ENCODE measurements around the gene PDF.

Gene PDF

DNA sequence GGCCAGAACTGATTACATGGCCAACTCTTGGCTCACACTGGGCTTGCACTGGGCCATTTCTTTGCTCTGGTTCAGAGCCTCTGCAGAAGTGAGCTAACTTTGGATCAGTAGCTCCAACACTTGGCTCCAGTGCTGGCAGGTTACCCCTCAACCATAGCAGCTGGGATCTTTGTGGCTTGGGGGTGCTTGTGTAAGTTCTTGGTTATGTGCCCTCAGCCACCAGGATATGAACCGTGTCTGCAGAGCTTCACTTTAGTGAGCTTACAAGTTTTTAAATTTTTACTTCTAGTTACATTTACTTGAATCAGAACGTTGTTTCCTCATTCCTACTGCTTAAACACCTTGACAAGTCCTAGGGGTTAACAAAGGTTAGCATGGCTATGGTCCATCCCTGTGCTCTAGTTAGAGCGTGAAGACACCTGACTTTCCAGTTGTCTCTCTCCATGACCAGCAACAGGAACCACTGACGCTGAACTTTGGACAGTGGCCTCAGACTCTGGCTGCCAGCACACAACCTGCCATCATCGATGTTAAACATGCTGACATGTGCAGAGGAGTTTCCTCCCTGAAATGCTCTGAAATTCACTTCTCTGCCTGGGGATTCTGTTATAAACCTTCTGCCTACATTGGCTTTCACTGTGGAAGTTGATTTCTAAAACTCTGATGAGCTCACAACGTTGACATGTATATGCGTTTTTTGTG is 4.1 kb downstream of the PDF start:
- no peak for TF ChIP-seq SUZ12 (IDR thresholded peaks at IDR 0.05; ENCODE audit: extremely low read depth, insufficient read depth, insufficient read length)
- no peak for TF ChIP-seq YY1 (IDR thresholded peaks at IDR 0.05; ENCODE audit: insufficient read depth, insufficient read length)
- TF ChIP-seq ZNF274 (IDR thresholded peaks at IDR 0.05; ENCODE audit: low read depth, low read length): no peak
- Histone ChIP-seq H3K9me3 (ENCODE audit: insufficient read depth, low read length) (no peaks in the 10 kb centered on the region), H3K27me3 (ENCODE audit: insufficient read depth, insufficient read length) (no peaks in the 10 kb centered on the region), H3K4me1 (ENCODE audit: insufficient read depth, insufficient read length) (peaks cover 6% of the 10 kb centered on the region), H3K9ac (ENCODE audit: insufficient read length, low read depth) (no peak overlapping the region), H3K36me3 (ENCODE audit: insufficient read depth, insufficient read length, low read length) (peaks cover 76% of the 10 kb centered on the region), H3K4me3 (ENCODE audit: insufficient read length, low read depth) (no peak overlapping the region)
- no peak for DNase-seq (ENCODE audit: low read depth, low spot score)

DNA sequence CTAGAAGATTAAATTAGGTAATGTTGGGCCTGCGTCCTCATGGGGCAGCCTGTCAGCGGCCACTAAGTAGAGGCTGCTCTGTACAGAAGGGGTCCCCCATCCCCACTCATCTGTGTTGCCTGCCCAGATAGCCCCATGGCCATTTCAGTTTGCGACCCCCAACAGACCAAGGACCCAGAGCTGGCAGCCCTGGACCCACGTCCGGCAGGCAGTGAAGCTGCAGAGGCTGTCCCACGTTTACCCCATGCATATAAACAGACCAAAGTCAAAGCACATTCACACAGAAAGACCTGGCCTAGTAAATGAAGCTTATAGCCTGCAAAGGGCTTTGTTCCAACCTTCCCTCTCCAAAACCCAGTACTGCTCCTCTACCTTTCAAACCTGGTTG is 4.6 kb downstream of the PDF start:
- H3K36me3 ChIP-seq (ENCODE audit: insufficient read depth, insufficient read length, low read length): peaks cover 82% of the 10 kb centered on the region
- no peak for DNase-seq (ENCODE audit: low read depth, low spot score)
- peaks cover 6% of the 10 kb centered on the region for H3K4me1 ChIP-seq (ENCODE audit: insufficient read depth, insufficient read length)
- H3K9me3 ChIP-seq (ENCODE audit: insufficient read depth, low read length): no peaks in the 10 kb centered on the region
- H3K9ac ChIP-seq (ENCODE audit: insufficient read length, low read depth): no peak overlapping the region
- H3K4me3 ChIP-seq (ENCODE audit: insufficient read length, low read depth): no peak overlapping the region
- TF ChIP-seq ZNF274 (IDR thresholded peaks at IDR 0.05; ENCODE audit: low read depth, low read length): no peak
- TF ChIP-seq YY1 (IDR thresholded peaks at IDR 0.05; ENCODE audit: insufficient read depth, insufficient read length): no peak
- no peak for TF ChIP-seq SUZ12 (IDR thresholded peaks at IDR 0.05; ENCODE audit: extremely low read depth, insufficient read depth, insufficient read length)
- no peaks in the 10 kb centered on the region for H3K27me3 ChIP-seq (ENCODE audit: insufficient read depth, insufficient read length)

DNA sequence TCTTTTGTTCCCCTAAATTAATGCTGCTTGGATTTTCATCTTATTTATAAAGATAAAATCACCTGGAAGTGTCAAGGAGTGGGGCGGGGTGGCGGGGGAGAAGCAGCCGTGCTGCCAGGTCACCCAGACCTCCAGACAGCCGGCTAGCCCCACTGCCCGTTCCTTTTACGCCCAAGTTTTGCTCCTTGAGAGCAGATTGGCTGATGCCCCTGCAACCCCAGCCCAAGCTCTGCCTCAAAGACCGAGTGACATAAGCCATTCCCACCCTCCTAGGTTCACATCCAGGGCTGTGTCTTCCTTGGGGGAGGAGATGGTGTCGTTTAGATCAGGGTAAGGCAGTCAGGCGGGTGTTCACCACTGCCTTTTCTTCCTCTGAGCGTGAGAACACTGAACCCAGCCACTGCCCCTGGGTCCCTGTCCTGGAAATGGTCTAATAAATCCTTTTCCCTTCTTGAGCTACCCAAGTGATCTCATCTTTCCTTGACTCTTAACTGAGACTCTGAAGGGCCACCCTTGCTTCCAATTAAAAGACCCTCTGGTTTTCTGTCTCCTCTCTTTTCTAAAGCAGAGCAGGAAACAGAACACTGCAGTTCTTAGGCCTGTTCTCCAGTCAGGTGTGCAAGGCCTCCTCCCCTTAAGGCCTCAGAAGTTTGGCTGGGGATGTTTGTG is 5.7 kb downstream of the PDF start:
- TF ChIP-seq SUZ12 (IDR thresholded peaks at IDR 0.05; ENCODE audit: extremely low read depth, insufficient read depth, insufficient read length): no peak
- no peak for TF ChIP-seq ZNF274 (IDR thresholded peaks at IDR 0.05; ENCODE audit: low read depth, low read length)
- TF ChIP-seq YY1 (IDR thresholded peaks at IDR 0.05; ENCODE audit: insufficient read depth, insufficient read length): no peak
- H3K4me1 ChIP-seq (ENCODE audit: insufficient read depth, insufficient read length): peaks cover 6% of the 10 kb centered on the region
- no peaks in the 10 kb centered on the region for H3K9me3 ChIP-seq (ENCODE audit: insufficient read depth, low read length)
- H3K27me3 ChIP-seq (ENCODE audit: insufficient read depth, insufficient read length): no peaks in the 10 kb centered on the region
- no peak overlapping the region for H3K9ac ChIP-seq (ENCODE audit: insufficient read length, low read depth)
- no peak for DNase-seq (ENCODE audit: low read depth, low spot score)
- H3K36me3 ChIP-seq (ENCODE audit: insufficient read depth, insufficient read length, low read length): peaks cover 92% of the 10 kb centered on the region
- H3K4me3 ChIP-seq (ENCODE audit: insufficient read length, low read depth): no peak overlapping the region

DNA sequence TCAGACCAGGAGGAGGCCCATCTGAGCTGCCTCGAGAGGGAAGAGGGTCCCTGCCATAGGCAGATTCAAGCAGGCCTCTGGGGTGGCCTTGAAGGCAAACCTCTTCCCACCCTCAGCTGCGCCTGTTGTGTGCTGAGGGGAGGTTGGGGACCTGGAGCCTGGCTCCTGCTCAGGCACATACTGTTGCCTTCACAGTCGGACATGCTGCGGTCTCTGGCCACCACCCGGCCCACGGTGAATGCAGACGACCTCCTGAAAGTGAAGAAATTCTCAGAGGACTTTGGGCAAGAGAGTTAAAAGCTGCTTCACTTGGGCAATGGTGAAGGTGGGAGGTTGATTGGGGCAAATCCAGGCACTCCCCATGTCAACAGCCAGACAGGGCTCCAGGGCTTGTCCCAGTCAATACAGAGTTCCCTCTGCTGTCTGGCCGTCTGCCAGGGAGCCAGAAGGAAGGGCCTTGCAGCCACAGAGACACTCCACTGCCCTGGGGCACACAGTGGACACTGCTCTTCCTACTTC is 6.3 kb downstream of the PDF start:
- no peaks in the 10 kb centered on the region for H3K9me3 ChIP-seq (ENCODE audit: insufficient read depth, low read length)
- no peak overlapping the region for H3K4me3 ChIP-seq (ENCODE audit: insufficient read length, low read depth)
- peaks cover 94% of the 10 kb centered on the region for H3K36me3 ChIP-seq (ENCODE audit: insufficient read depth, insufficient read length, low read length)
- no peaks in the 10 kb centered on the region for H3K27me3 ChIP-seq (ENCODE audit: insufficient read depth, insufficient read length)
- no peak for DNase-seq (ENCODE audit: low read depth, low spot score)
- no peak overlapping the region for H3K9ac ChIP-seq (ENCODE audit: insufficient read length, low read depth)
- no peak for TF ChIP-seq ZNF274 (IDR thresholded peaks at IDR 0.05; ENCODE audit: low read depth, low read length)
- no peak for TF ChIP-seq YY1 (IDR thresholded peaks at IDR 0.05; ENCODE audit: insufficient read depth, insufficient read length)
- no peak for TF ChIP-seq SUZ12 (IDR thresholded peaks at IDR 0.05; ENCODE audit: extremely low read depth, insufficient read depth, insufficient read length)
- peaks cover 6% of the 10 kb centered on the region for H3K4me1 ChIP-seq (ENCODE audit: insufficient read depth, insufficient read length)

DNA sequence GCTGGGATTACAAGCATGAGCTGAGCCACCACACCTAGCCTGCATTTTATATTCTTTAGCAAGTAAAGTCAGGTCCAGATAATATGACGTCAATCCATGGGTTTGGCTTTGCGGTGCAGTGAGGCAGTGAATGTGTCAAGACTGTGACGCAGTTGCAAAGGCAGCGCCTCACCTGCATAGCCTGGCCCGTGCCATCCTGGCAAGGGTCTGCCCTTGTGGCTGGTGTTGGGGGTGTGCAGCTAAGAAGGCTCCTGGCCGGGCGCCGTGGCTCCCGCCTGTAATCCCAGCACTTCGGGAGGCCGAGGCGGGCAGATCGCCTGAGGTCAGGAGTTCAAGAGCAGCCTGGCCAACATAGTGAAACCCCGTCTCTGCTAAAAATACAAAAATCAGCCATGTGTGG is 7.0 kb downstream of the PDF start:
- peaks cover 94% of the 10 kb centered on the region for H3K36me3 ChIP-seq (ENCODE audit: insufficient read depth, insufficient read length, low read length)

DNA sequence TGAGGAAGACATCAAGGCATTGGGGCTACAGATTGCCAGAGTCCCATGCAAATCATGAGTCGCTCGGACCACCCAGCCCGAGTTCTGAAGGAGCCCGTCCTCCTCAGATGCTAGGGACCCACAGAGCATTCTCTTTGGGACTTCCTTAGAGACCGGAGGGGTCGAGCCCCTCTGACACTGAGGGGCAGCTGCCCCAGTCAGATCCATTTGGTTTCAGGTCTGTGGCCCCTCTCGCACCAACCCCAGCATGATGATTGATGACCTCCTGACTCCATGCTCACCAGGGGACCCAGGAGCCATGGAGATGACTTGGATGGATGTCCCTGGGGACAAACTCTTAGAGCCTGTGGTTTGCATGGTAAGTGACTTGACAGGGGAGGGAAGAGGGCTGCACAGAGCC is 8.0 kb downstream of the PDF start:
- H3K27me3 ChIP-seq (ENCODE audit: insufficient read depth, insufficient read length): no peaks in the 10 kb centered on the region
- no peak overlapping the region for H3K9ac ChIP-seq (ENCODE audit: insufficient read length, low read depth)
- no peaks in the 10 kb centered on the region for H3K9me3 ChIP-seq (ENCODE audit: insufficient read depth, low read length)
- H3K4me3 ChIP-seq (ENCODE audit: insufficient read length, low read depth): no peak overlapping the region
- DNase-seq (ENCODE audit: low read depth, low spot score): no peak
- peaks cover 2% of the 10 kb centered on the region for H3K4me1 ChIP-seq (ENCODE audit: insufficient read depth, insufficient read length)
- TF ChIP-seq SUZ12 (IDR thresholded peaks at IDR 0.05; ENCODE audit: extremely low read depth, insufficient read depth, insufficient read length): no peak
- no peak for TF ChIP-seq YY1 (IDR thresholded peaks at IDR 0.05; ENCODE audit: insufficient read depth, insufficient read length)
- no peak for TF ChIP-seq ZNF274 (IDR thresholded peaks at IDR 0.05; ENCODE audit: low read depth, low read length)
- H3K36me3 ChIP-seq (ENCODE audit: insufficient read depth, insufficient read length, low read length): peaks cover 94% of the 10 kb centered on the region

More for the DNA sequence above, 7.0 kb downstream of the PDF start:
- peaks cover 2% of the 10 kb centered on the region for H3K4me1 ChIP-seq (ENCODE audit: insufficient read depth, insufficient read length)
- H3K27me3 ChIP-seq (ENCODE audit: insufficient read depth, insufficient read length): no peaks in the 10 kb centered on the region
- H3K9me3 ChIP-seq (ENCODE audit: insufficient read depth, low read length): no peaks in the 10 kb centered on the region
- no peak for TF ChIP-seq ZNF274 (IDR thresholded peaks at IDR 0.05; ENCODE audit: low read depth, low read length)
- no peak for TF ChIP-seq SUZ12 (IDR thresholded peaks at IDR 0.05; ENCODE audit: extremely low read depth, insufficient read depth, insufficient read length)
- no peak for TF ChIP-seq YY1 (IDR thresholded peaks at IDR 0.05; ENCODE audit: insufficient read depth, insufficient read length)
- DNase-seq (ENCODE audit: low read depth, low spot score): no peak
- H3K9ac ChIP-seq (ENCODE audit: insufficient read length, low read depth): no peak overlapping the region
- H3K4me3 ChIP-seq (ENCODE audit: insufficient read length, low read depth): no peak overlapping the region

DNA sequence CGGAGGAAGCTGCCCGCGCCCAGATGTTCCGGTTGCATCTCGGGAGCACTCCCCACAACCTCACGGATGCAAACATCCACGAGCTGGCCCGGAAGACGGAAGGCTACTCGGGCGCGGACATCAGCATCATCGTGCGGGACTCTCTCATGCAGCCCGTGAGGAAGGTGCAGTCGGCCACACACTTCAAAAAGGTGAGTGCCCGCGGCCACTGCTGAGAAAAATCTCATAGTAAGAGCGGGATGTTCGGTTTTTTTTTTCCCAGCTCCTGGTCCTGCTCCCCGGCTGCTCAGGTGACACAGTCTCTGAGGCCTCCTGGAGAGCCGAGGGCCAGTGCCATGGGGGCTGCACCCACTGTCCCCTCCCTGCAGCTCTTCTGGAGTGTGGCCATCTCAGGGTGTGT is 9.3 kb downstream of the PDF start:
- no peak overlapping the region for H3K4me3 ChIP-seq (ENCODE audit: insufficient read length, low read depth)
- no peaks in the 10 kb centered on the region for H3K9me3 ChIP-seq (ENCODE audit: insufficient read depth, low read length)
- H3K36me3 ChIP-seq (ENCODE audit: insufficient read depth, insufficient read length, low read length): peaks cover 94% of the 10 kb centered on the region
- DNase-seq (ENCODE audit: low read depth, low spot score): no peak
- peaks cover 2% of the 10 kb centered on the region for H3K4me1 ChIP-seq (ENCODE audit: insufficient read depth, insufficient read length)
- H3K27me3 ChIP-seq (ENCODE audit: insufficient read depth, insufficient read length): no peaks in the 10 kb centered on the region
- no peak for TF ChIP-seq YY1 (IDR thresholded peaks at IDR 0.05; ENCODE audit: insufficient read depth, insufficient read length)
- TF ChIP-seq SUZ12 (IDR thresholded peaks at IDR 0.05; ENCODE audit: extremely low read depth, insufficient read depth, insufficient read length): no peak
- no peak for TF ChIP-seq ZNF274 (IDR thresholded peaks at IDR 0.05; ENCODE audit: low read depth, low read length)
- no peak overlapping the region for H3K9ac ChIP-seq (ENCODE audit: insufficient read length, low read depth)
